Esophagus squamous epithelium (tissue), 5 donors: ENCODE measurements around the gene CDYL. TPM values are rescaled to one million over a fixed set of nuclear protein-coding genes. Genes with fewer than 3 reads are reported as not detected.

Experiments
- DNase-seq: peaks from one replicate; lab custom pipeline; 2025; lab: John Stamatoyannopoulos, UW
- H3K27ac ChIP-seq, 4 donors: fragments of 200-600 bp; sonication (generic); one replicate each; pipeline ENCODE4 v1.5.1; 2016 to 2019; ENCODE audit warnings: mild to moderate bottlenecking in 1 of 4
- H3K27me3 ChIP-seq, 4 donors: fragments of 200-600 bp; sonication (generic); 1 replicate in 3 of 4; 2 replicates in 1 of 4; pipeline versions ENCODE4 v1.5.1 to v1.6.0; 2017 to 2021; ENCODE audit warnings: antibody characterized with exemption in 1 of 4
- H3K36me3 ChIP-seq, 3 donors: fragments of 200-600 bp; sonication (generic); one replicate each; pipeline ENCODE4 v1.5.1; 2016 to 2019
- H3K4me1 ChIP-seq, 3 donors: fragments of 200-600 bp; sonication (generic); one replicate each; pipeline ENCODE4 v1.5.1; 2017 to 2019
- H3K4me3 ChIP-seq, 4 donors: fragments of 200-600 bp; sonication (generic); 1 replicate in 3 of 4; 2 replicates in 1 of 4; pipeline ENCODE4 v1.5.1; 2016 to 2019; ENCODE audit warnings: mild to moderate bottlenecking in 2 of 4, moderate library complexity in 1 of 4
- H3K9me3 ChIP-seq, 3 donors: fragments of 200-600 bp; sonication (generic); one replicate each; pipeline ENCODE4 v1.5.1; 2016 to 2019
- CTCF ChIP-seq, 6 experiments: fragments of 450-650 bp in 4 of 6; fragments of 200-600 bp in 2 of 6; sonication (generic) in 2 of 6; IDR thresholded peaks; one replicate each; pipeline ENCODE4 v1.5.1; 2016 to 2019; ENCODE audit warnings: antibody characterized with exemption in 6 of 6, mild to moderate bottlenecking in 4 of 6, moderate library complexity in 4 of 6
- POLR2A ChIP-seq, 4 donors: fragments of 450-650 bp; IDR thresholded peaks; one replicate each; pipeline ENCODE4 v1.6.1; 2017; ENCODE audit warnings: antibody characterized with exemption in 4 of 4, mild to moderate bottlenecking in 4 of 4, moderate library complexity in 3 of 4
- WGBS, 2 donors: methylation state at CpG; one replicate each; pipeline ENCODE4 v1.1.5; 2018; 5-methylcytosine and 5-hydroxymethylcytosine counted together
- intact Hi-C: fragments of 100-400 bp; cut with DNase I; formaldehyde crosslinking; loops from one replicate; pipeline ENCODE4 v1.15.0; 2022
- total RNA-seq, 4 donors: library from RNA; depleted of rRNA; stranded (reverse); fragments of >200 nt; gene quantifications; one replicate each; pipeline ENCODE4 v1.1.0, GENCODE V29; 2016
- donor health status: DM: yes; HTN: yes; CAD: no.

The CDYL gene
- total RNA-seq, 4 donors from 2014 or later, result 15.2 to 43.5 (median 19.6) TPM

DNA sequence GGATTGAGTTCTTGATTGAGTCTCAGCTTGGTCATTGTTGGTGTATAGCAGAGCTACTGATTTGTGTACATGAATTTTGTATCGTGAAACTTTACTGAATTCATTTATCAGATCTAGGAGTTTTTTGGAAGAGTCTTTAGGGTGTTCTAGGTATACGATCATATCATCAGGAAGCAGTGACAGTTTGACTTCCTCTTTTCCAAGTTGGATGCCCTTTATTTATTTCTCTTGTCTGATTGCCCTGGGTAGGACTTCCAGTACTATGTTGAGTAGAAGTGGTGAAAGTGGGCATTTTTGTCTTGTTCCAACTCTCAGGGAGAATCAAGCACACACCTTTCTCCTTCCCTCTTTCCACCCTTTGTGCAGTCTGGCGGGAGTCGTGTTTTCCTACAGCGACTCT lies 201.3 kb downstream of the CDYL start:
- H3K9me3 ChIP-seq, result peaks cover 0 to 15% (median 3%) of the 10 kb centered on the region in 3 donors
- H3K27ac ChIP-seq, result no peak overlapping the region
- no peaks in the 10 kb centered on the region for H3K27me3 ChIP-seq
- H3K4me1 ChIP-seq, result peaks cover 0 to 11% (median 0%) of the 10 kb centered on the region in 3 donors
- intact Hi-C loops, result no loop called here
- no peak for TF ChIP-seq POLR2A (IDR thresholded peaks at IDR 0.05)
- no peak overlapping the region for H3K4me3 ChIP-seq
- no peak for DNase-seq
- no peaks in the 10 kb centered on the region for H3K36me3 ChIP-seq
- WGBS, 2 donors, result 67 to 70% methylated on average over 5 of the region's 5 CpGs

DNA sequence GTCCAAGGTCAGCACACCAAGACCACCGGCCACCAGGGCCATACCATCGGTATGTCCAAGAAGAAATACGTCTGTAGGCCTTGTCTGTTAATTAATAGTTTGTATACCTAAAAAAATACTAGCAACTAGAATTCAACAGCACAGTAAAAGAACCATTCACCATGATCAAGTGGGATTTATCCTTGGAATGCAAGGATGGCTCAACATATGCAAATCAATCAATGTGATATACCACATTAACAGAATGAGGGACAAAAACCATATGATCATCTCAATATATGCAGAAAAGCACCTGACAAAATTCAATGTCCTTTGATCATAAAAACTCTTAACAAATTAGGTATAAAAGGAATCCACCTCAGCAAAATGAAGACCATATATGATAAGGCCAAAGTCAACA lies 203.2 kb downstream of the CDYL start:
- Histone ChIP-seq H3K4me1 (peaks cover 0 to 4% (median 0%) of the 10 kb centered on the region in 3 donors), H3K4me3 (no peak overlapping the region), H3K27me3 (no peaks in the 10 kb centered on the region), H3K36me3 (no peaks in the 10 kb centered on the region), H3K9me3 (peaks cover 0 to 15% (median 3%) of the 10 kb centered on the region in 3 donors), H3K27ac (no peak overlapping the region)
- no peak for TF ChIP-seq CTCF (IDR thresholded peaks at IDR 0.05)
- TF ChIP-seq POLR2A (IDR thresholded peaks at IDR 0.05), result no peak
- DNase-seq, result no peak
- 59 to 65% methylated on average over 3 of the region's 3 CpGs for WGBS, 2 donors
- intact Hi-C loops, result no loop called here

DNA sequence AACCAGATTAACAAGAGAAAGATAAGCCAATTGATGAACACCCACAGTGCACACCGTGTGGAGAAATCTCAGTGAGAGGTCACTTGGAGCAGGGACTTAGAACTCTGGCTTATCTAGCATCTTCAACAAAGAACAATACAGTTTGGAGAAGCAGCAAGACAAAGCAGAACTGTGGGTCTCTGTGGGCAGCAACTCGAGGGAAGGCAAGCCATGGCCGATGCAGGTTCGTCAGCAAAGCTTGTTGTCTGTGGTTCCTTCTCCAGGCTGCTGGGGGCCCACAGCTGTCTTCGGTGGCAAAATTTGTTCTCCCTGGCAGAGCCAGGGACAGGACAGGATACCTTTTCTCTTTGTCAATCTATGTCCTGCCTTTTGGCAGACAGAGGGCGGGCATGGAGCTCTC lies 205.6 kb downstream of the CDYL start:
- Histone ChIP-seq H3K27me3 (no peaks in the 10 kb centered on the region), H3K27ac (no peak overlapping the region), H3K36me3 (no peaks in the 10 kb centered on the region), H3K4me1 (peaks cover 0 to 6% (median 0%) of the 10 kb centered on the region in 3 donors), H3K4me3 (no peak overlapping the region), H3K9me3 (peaks cover 0 to 15% (median 3%) of the 10 kb centered on the region in 3 donors)
- 59 to 70% methylated on average over 6 of the region's 6 CpGs for WGBS, 2 donors
- intact Hi-C loops, result no loop called here
- TF ChIP-seq CTCF (IDR thresholded peaks at IDR 0.05) (no peak), POLR2A (IDR thresholded peaks at IDR 0.05) (no peak)
- no peak for DNase-seq

- intact Hi-C loops, result no loop called here
- no peak for TF ChIP-seq POLR2A (IDR thresholded peaks at IDR 0.05)
- no peak for TF ChIP-seq CTCF (IDR thresholded peaks at IDR 0.05)
- 78 to 88% methylated on average over 3 to 6 of the region's 6 CpGs for WGBS, 2 donors
- Histone ChIP-seq H3K27ac (no peak overlapping the region), H3K36me3 (no peaks in the 10 kb centered on the region), H3K9me3 (peaks cover 0 to 15% (median 3%) of the 10 kb centered on the region in 3 donors), H3K27me3 (no peaks in the 10 kb centered on the region), H3K4me1 (peaks cover 0 to 6% (median 0%) of the 10 kb centered on the region in 3 donors), H3K4me3 (no peak overlapping the region)
- no peak for DNase-seq
Observed at GRCh38 chr6:4983322-4983721, 207.1 kb downstream of the CDYL start.

GRCh38 chr6:4986999-4987398 lies 210.8 kb downstream of the CDYL start:
- Histone ChIP-seq H3K27me3 (no peaks in the 10 kb centered on the region), H3K27ac (no peak overlapping the region), H3K9me3 (no peaks in the 10 kb centered on the region), H3K4me3 (no peak overlapping the region), H3K36me3 (peaks cover 0 to 5% (median 0%) of the 10 kb centered on the region in 3 donors), H3K4me1 (peaks cover 0 to 6% (median 0%) of the 10 kb centered on the region in 3 donors)
- intact Hi-C loops, result no loop called here
- 89 to 94% methylated on average over 3 of the region's 3 CpGs for WGBS, 2 donors
- no peak for TF ChIP-seq POLR2A (IDR thresholded peaks at IDR 0.05)
- TF ChIP-seq CTCF (IDR thresholded peaks at IDR 0.05), result no peak
- no peak for DNase-seq

- intact Hi-C loops, result no loop called here
- no peak for DNase-seq
Observed at GRCh38 chr6:4987432-4987831, 211.2 kb downstream of the CDYL start.

More at GRCh38 chr6:4987432-4987831, 211.2 kb downstream of the CDYL start:
- no peak overlapping the region for H3K27ac ChIP-seq
- TF ChIP-seq CTCF (IDR thresholded peaks at IDR 0.05), result no peak
- H3K4me3 ChIP-seq, result no peak overlapping the region
- 83% methylated on average over 3 to 4 of the region's 4 CpGs for WGBS, 2 donors
- H3K9me3 ChIP-seq, result no peaks in the 10 kb centered on the region
- peaks cover 0 to 5% (median 0%) of the 10 kb centered on the region in 3 donors for H3K36me3 ChIP-seq
- H3K27me3 ChIP-seq, result no peaks in the 10 kb centered on the region
- peaks cover 0 to 6% (median 0%) of the 10 kb centered on the region in 3 donors for H3K4me1 ChIP-seq
